ENCODE data around the gene RCCD1. TPM values are rescaled to one million over a fixed set of nuclear protein-coding genes. Genes with fewer than 3 reads are reported as not detected.

RCCD1 gene
- total and polyA plus RNA-seq, 2 donors (not counting 3 experiments of a cell fraction or from before 2014, with no cell fraction given): 8.8 to 15.3 TPM

DNA sequence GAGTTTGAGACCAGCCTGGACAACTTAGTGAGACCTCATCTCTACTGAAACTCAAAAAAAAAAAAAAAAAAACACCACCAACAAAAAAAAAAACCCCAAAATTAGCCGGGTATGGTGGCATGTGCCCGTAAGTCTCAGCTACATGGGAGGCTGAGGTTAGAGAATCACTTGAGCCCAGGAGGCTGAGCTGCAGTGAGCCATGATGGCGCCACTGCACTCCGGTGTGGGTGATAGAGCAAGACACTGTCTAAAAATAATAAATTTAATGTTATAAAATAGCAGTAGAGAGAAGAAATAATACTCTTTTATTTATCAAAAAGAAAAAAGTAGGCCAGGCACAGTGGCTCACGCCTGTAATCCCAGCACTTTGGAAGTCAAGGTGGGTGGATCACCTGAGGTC, 17.4 kb downstream of the RCCD1 start:
- peaks cover 7 to 23% of the 10 kb centered on the region in 2 experiments for H3K36me3 ChIP-seq (ENCODE audit: control insufficient read depth in 2 of 2, extremely low read depth in 1 of 2, insufficient read depth in 2 of 2, low read length in 2 of 2)
- H3K4me1 ChIP-seq (ENCODE audit: control insufficient read depth, extremely low read depth, insufficient read depth, low read length): no peaks in the 10 kb centered on the region
- no peak overlapping the region for H3K4me3 ChIP-seq (replicated peaks in 1 of 3; ENCODE audit: insufficient read depth in 1 of 3, low read depth in 1 of 3, low read length in 3 of 3)
- dilution Hi-C loops (cut with MboI; ENCODE audit: extremely low pct_ligation_motif_present, low sequenced_read_pairs) (no loop called here), intact Hi-C loops (cut with micrococcal nuclease) (no loop called here)
- H4K20me1 ChIP-seq (replicated peaks; ENCODE audit: control insufficient read depth, extremely low read depth, insufficient read depth, low read length): no peaks in the 10 kb centered on the region
- POLR2A ChIA-PET: no interaction called here
- DNase-seq (ENCODE audit: low read depth, low spot score) (no peak), FAIRE-seq (no peak)
- no peaks in the 10 kb centered on the region for H3K27me3 ChIP-seq (ENCODE audit: control insufficient read depth in 2 of 2, insufficient read depth in 2 of 2, low read length in 2 of 2)
- H3K27ac ChIP-seq (ENCODE audit: insufficient read depth, low read depth, low read length): no peak overlapping the region
- H3K9me1 ChIP-seq (replicated peaks; ENCODE audit: control insufficient read depth, extremely low read depth, insufficient read depth, low read length): no peaks in the 10 kb centered on the region
- H2AFZ ChIP-seq (ENCODE audit: low read depth, low read length): no peak overlapping the region
- CTCF ChIA-PET: interaction anchor here (0.6 to 4.0 kb wide), 4 partner anchors 15 to 1095 kb away, joined by 3 to 28 read pairs (median 3); no protein-coding TSS in a partner anchor
- H3K9me3 ChIP-seq (replicated peaks; ENCODE audit: control insufficient read depth, insufficient read depth, low read length): no peaks in the 10 kb centered on the region
- no peak overlapping the region for H3K4me2 ChIP-seq (ENCODE audit: insufficient read depth, low read length)
- BruUV-seq (replicated peaks): no TSS peak
- H3K79me2 ChIP-seq (ENCODE audit: control insufficient read depth, insufficient read depth, low read length): no peaks in the 10 kb centered on the region
- TF ChIP-seq MYC (IDR thresholded peaks at IDR 0.05; ENCODE audit: low read depth, low read length): no peak
- TF ChIP-seq EZH2 (IDR thresholded peaks at IDR 0.05; ENCODE audit: borderline replicate concordance, low read depth, low read length, severe bottlenecking): no peak
- no peak for TF ChIP-seq POLR2AphosphoS5 (IDR thresholded peaks at IDR 0.05; ENCODE audit: insufficient read depth, low read depth, low read length)
- TF ChIP-seq, protein P1, sequence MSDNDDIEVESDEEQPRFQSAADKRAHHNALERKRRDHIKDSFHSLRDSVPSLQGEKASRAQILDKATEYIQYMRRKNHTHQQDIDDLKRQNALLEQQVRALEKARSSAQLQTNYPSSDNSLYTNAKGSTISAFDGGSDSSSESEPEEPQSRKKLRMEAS (IDR thresholded peaks at IDR 0.05; ENCODE audit: insufficient read depth, insufficient read length): no peak
- TF ChIP-seq POLR2A (IDR thresholded peaks at IDR 0.05; ENCODE audit: low read depth, low read length): no peak
- TF ChIP-seq, protein P2, sequence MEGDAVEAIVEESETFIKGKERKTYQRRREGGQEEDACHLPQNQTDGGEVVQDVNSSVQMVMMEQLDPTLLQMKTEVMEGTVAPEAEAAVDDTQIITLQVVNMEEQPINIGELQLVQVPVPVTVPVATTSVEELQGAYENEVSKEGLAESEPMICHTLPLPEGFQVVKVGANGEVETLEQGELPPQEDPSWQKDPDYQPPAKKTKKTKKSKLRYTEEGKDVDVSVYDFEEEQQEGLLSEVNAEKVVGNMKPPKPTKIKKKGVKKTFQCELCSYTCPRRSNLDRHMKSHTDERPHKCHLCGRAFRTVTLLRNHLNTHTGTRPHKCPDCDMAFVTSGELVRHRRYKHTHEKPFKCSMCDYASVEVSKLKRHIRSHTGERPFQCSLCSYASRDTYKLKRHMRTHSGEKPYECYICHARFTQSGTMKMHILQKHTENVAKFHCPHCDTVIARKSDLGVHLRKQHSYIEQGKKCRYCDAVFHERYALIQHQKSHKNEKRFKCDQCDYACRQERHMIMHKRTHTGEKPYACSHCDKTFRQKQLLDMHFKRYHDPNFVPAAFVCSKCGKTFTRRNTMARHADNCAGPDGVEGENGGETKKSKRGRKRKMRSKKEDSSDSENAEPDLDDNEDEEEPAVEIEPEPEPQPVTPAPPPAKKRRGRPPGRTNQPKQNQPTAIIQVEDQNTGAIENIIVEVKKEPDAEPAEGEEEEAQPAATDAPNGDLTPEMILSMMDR (IDR thresholded peaks at IDR 0.05; ENCODE audit: extremely low read depth in 1 of 2, insufficient read depth in 1 of 2, low read depth in 1 of 2, low read length in 2 of 2): no peak
- TF ChIP-seq JUN (IDR thresholded peaks at IDR 0.05; ENCODE audit: borderline replicate concordance, insufficient read depth, insufficient read length, low read depth): no peak
- no peak for TF ChIP-seq FOS (IDR thresholded peaks at IDR 0.05; ENCODE audit: borderline replicate concordance, insufficient read depth, low read length)
- no peak for TF ChIP-seq GATA2 (IDR thresholded peaks at IDR 0.05; ENCODE audit: insufficient read depth, insufficient read length, low read depth, low read length)
- no peak overlapping the region for H3K9ac ChIP-seq (replicated peaks; ENCODE audit: extremely low read depth, insufficient read depth, low read length)
